HPDE6-E6E7 (cell line): ENCODE results near the gene STAT5B.
"Not testable (repeated sequence)": the region's sequence is repeated elsewhere in the genome, so short reads cannot be mapped to it uniquely, and the experiment has no call there.

Source experiments
- DNase-seq: peaks from one replicate; pipeline ENCODE4 v3.0.0; 2011; ENCODE audit warnings: missing footprints; ENCODE audit errors: extremely low spot score

The STAT5B gene

GRCh38 chr17:42193969-42194899 is 82.0 kb downstream of the STAT5B start, which contains the start of gene GHDC:
Gene GHDC, minus strand, starts transcription at chr17:42194494. Its CDS starts 913 bp downstream, at chr17:42193581.
- DNase-seq = peak; percentile 64

- DNase-seq = no peak
Measured at GRCh38 chr17:42193216-42193968, 82.8 kb downstream of the STAT5B start.

DNA sequence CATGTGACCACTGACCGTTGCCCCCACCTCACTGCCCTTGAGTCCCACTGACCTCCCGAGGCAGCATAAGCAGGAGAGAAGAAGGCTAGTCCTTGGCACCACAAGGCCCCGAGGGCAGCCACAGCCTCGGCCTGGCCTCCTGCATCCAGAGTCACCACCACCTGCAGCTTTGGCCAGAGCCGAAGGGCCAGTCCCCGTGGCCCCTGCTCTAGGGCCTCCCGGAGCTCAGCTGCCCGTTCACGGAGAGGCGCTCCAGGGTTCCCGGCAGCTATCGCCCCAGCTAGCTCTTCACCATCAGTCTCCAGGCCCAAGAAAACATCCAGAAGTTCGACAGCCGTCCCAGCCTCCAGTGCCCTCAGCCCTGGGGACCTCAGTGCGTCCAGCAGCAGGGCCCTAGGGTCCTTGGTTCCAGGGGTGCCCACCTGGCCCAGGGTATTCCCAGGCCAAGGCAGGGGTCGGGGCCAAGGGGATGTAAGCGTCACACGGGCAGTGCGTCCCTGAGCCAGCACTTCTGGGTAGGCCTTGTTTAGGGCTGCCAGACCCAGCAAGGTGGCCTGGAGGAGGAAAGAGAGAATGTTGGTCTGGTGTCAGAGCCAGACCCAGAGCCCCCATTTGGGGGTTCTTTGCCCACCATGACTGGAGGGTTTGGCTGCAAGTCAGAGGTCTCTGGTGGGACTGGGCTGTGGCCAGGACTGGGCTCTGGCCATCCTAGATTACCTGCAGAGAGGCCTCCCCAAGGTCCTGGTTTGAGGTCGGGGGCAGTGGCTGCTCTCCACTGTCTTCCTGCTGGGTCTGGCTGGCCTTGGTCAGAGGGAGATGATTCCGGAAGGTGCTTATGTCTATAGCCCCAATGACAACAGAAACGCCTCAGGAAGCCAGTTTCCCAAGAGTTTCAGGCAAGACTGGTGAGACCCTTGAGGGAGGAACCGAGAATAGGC is 83.7 kb downstream of the STAT5B start:
- DNase-seq = no peak

DNA sequence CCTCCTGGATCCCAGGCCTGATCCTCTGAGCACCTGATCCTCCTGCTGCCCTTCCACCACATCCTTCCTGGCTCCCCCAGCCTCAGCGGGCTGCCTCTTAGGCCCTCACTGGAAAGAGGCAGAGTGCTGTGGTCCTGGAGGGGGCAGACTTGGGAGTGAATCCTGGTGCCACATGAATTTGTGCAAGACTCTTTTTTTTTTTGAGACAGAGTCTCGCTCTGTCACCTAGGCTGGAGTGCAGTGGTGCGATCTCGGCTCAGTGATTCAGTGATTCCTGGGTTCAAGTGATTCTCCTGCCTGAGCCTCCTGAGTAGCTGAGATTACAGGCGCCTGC is 84.9 kb downstream of the STAT5B start:
- no peak for DNase-seq

- DNase-seq = no peak
Measured at GRCh38 chr17:42190491-42191274, 85.5 kb downstream of the STAT5B start.

GRCh38 chr17:42189651-42189965 is 86.6 kb downstream of the STAT5B start:
- no peak for DNase-seq

- no peak for DNase-seq
Measured at GRCh38 chr17:42188749-42189650, 87.2 kb downstream of the STAT5B start.

DNA sequence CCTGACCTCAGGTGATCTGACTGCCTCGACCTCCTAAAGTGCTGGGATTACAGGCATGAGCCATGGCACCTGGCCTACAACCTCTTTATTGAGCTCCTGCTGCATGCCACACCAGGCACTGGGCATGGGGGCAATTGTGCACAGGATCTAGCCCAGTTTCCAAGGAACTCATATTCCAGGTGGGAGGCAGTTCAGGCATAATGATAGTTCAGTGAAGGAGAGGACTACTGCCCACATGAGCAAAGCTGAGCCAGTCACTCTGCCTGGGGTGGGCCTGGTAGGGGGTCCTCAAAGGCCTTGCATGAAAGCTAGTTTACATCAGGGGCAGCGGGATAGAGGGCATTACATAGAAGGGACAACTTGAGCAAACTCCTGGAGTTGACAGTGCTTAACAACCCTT is 88.4 kb downstream of the STAT5B start:
- no peak for DNase-seq

- DNase-seq = not testable (repeated sequence)
Measured at GRCh38 chr17:42186191-42186590, 90.0 kb downstream of the STAT5B start.

GRCh38 chr17:42185621-42185930 is 90.6 kb downstream of the STAT5B start:
- DNase-seq = no peak

- no peak for DNase-seq
Measured at GRCh38 chr17:42184713-42185620, 91.2 kb downstream of the STAT5B start, which contains the start of gene HCRT. Gene HCRT, minus strand, starts transcription at chr17:42185452. Its CDS starts 87 bp downstream, at chr17:42185365.

GRCh38 chr17:42183741-42184711 is 92.2 kb downstream of the STAT5B start:
- no peak for DNase-seq

DNA sequence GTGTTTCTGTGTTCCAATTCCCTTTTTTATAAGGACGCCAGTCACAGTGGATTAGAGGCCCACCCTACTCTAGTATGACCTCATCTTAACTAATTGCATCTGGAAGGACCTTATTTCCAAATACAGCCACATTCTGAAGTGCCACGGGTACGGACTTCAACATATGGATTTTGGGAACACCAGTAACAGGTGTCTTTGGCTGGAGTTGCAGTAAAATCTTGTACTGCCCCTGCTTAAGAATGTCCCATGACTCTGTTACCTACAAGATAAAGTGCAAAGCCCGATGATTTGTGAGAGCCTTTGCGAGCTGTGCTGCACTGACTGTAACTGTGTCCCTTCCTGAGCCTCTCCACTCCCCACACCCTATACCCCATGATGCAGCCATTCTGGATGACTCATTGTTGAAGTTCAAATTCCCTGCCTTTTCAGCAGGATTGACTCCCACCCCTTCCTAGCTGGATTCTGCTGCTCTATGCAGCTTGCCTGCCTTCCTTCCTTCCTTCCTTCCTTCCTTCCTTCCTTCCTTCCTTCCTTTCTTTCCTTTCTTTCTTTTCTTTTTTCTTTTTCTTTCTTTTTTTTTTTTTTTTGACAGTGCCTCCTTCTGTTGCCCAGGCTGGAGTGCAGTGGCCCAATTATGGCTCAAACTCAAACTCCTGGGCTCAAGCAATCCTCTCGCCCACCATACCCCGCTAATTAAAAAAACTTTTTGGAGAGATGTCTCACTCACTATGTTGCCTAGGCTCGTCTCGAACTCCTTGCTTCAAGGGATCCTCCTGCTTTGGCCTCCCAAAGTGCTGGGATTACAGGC is 93.1 kb downstream of the STAT5B start:
- DNase-seq = no peak

- no peak for DNase-seq
Measured at GRCh38 chr17:42181851-42182207, 94.4 kb downstream of the STAT5B start.

DNA sequence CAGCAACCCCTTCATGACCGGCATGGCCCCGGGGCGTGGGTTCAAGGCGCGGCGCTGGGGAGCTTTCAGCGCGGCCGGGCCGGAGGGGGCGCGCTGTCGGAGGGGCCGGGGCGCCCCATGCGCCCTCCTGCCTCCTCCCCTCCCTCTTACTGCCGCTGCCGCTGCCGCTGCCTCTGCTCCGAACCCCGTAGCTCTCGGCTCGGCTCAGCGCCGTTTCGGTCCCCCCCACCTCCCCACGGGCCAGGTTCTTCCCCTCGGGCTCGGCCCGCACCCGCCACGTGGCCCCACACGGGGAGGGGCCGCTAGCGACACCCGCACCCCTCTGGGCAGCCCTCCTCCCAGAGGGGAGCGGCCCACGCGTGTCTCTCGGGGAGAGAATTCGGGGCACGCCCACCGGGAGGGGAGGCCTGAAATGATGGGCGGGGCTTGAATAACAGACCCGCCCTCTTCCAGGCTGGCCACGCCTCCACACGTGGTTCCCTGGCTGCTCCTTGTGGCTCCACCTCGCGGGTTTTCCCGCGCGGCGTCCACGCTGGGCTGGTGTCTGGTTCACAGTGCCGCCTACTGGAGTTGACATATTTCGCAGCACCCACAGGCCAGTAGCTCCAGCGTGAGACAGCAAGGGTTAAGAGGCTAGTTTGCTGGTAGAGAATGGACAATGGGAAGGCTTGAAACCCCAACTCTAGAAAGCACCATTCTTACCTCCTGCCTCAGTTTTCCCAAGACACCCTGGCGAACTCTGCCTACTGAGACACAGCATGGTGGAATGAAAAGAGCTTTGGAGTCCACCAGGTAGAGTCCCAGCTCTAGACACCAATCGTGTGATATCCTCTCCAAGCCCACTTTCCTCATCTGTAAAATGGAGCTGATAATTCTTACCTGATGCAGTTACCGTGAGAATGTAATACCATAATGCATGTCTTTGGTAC is 95.0 kb downstream of the STAT5B start, which contains the start of gene KCNH4:
KCNH4 (minus strand) TSS at position 221 of the 929 bp plus-strand sequence; CDS start at position 24, 197 bp downstream.
- DNase-seq = no peak

DNA sequence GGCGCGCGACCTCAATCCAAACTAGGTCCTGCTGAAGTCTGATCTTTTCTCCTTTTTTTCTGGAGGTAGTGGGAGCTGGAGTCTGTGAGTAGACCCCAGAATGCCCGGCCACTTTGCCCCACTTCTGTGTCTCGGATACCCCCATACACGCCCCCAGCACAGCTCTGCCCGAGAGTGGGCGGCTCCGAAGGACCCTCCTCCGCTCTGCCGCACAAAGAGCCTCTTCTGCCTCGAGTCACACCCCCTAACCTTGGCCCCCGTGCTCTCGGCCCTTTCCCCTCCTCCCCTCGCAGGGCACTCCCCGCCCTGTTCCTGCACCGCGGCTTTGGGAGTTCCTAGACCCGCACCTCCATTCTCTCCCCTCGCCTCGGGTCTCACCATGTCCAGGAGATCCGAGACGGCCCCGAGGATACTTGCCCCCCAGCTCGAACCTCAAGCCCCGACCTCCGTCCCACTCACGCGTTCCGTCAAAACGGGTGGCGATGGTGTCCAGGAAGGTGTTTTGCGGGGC is 95.7 kb downstream of the STAT5B start:
- DNase-seq = no peak
